ENCODE measurements around the gene DPH1. TPM values are rescaled to one million over a fixed set of nuclear protein-coding genes. Genes with fewer than 3 reads are reported as not detected.

DPH1 gene
- total and polyA plus RNA-seq, 9 donors: 27.5 to 77.7 (median 46.0) TPM

DNA sequence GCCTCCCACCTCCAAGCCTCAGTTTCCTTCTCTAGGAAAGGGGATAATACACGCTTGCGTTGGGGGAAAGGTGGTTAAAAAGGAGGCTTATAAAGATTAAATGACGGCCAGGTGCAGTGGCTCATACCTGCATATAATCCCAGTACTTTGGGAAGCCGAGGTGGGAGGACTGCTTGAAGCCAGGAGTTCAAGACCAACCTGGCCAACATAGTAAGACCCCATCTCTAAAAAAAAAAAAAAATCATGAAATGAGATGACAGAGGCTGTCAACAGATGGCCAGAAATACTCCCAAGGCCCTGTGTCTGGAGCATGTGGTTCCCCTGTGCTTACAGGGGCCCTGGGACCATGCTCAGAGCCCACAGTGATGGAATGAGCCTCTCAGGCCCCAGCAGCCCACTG is 35.2 kb upstream of the DPH1 start:
- peaks cover 10% of the 10 kb centered on the region for H3K4me1 ChIP-seq (ENCODE audit: insufficient read depth)
- H3K27me3 ChIP-seq: no peaks in the 10 kb centered on the region
- DNase-seq: no peak
- TF ChIP-seq EP300 (IDR thresholded peaks at IDR 0.05): no peak
- TF ChIP-seq CTCF (IDR thresholded peaks at IDR 0.05): no peak
- TF ChIP-seq POLR2A (IDR thresholded peaks at IDR 0.05): no peak
- H3K27ac ChIP-seq: no peak overlapping the region
- intact Hi-C loops (cut with DNase I): no loop called here
- H3K36me3 ChIP-seq: no peaks in the 10 kb centered on the region
- H3K9me3 ChIP-seq: no peaks in the 10 kb centered on the region
- no peak overlapping the region for H3K4me3 ChIP-seq
- 95 to 99% (median 98%) methylated on average over 4 of the region's 4 CpGs for WGBS, 3 donors

- DNase-seq: no peak
- no peak for TF ChIP-seq EP300 (IDR thresholded peaks at IDR 0.05)
- no peak for TF ChIP-seq CTCF (IDR thresholded peaks at IDR 0.05)
- TF ChIP-seq POLR2A (IDR thresholded peaks at IDR 0.05): no peak
- H3K27ac ChIP-seq: no peak overlapping the region
- no peak overlapping the region for H3K4me3 ChIP-seq
- 95 to 96% (median 96%) methylated on average over 16 of the region's 16 CpGs for WGBS, 3 donors
- no peaks in the 10 kb centered on the region for H3K9me3 ChIP-seq
- intact Hi-C loops (cut with DNase I): no loop called here
- H3K36me3 ChIP-seq: no peaks in the 10 kb centered on the region
- H3K4me1 ChIP-seq (ENCODE audit: insufficient read depth): peaks cover 13% of the 10 kb centered on the region
- H3K27me3 ChIP-seq: no peaks in the 10 kb centered on the region
Observed at GRCh38 chr17:1995321-1995892, 34.5 kb upstream of the DPH1 start.

- 69 to 74% (median 69%) methylated on average over 14 of the region's 14 CpGs for WGBS, 3 donors
- Histone ChIP-seq H3K27ac (no peak overlapping the region), H3K27me3 (no peaks in the 10 kb centered on the region), H3K9me3 (no peaks in the 10 kb centered on the region), H3K4me3 (no peak overlapping the region), H3K36me3 (no peaks in the 10 kb centered on the region), H3K4me1 (ENCODE audit: insufficient read depth) (peaks cover 13% of the 10 kb centered on the region)
- TF ChIP-seq EP300 (IDR thresholded peaks at IDR 0.05) (no peak), CTCF (IDR thresholded peaks at IDR 0.05) (no peak), POLR2A (IDR thresholded peaks at IDR 0.05) (no peak)
- DNase-seq: no peak
- intact Hi-C loops (cut with DNase I): no loop called here
Observed at GRCh38 chr17:1995907-1996799, 33.8 kb upstream of the DPH1 start.

DNA sequence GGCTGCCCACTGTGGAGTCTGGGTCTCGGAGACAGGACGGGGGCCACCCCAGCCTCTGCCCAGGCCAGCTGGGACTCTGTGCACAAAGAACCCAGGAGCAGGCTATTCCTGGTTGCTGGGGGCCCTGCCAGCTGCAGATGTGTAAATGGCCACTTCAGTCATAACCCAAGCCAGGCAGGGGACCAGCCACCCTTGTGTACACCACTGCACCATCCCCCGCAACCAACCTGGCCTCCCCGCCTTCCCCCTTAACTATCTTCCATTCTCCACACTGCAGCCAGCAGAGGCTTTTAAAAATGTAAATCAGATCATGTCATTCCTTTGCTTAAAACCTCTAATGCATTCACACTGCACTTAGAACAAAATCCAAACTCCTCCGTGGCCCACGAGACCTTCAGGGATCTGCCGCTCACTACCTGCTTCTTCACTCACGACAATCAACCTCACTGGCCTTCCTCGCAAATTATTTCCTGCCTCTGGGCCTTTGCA is 33.1 kb upstream of the DPH1 start:
- 86 to 95% (median 89%) methylated on average over 9 of the region's 9 CpGs for WGBS, 3 donors
- no peak overlapping the region for H3K4me3 ChIP-seq
- H3K9me3 ChIP-seq: no peaks in the 10 kb centered on the region
- H3K27ac ChIP-seq: no peak overlapping the region
- intact Hi-C loops (cut with DNase I): no loop called here
- H3K36me3 ChIP-seq: no peaks in the 10 kb centered on the region
- TF ChIP-seq EP300 (IDR thresholded peaks at IDR 0.05): no peak
- no peak for DNase-seq
- H3K4me1 ChIP-seq (ENCODE audit: insufficient read depth): peaks cover 13% of the 10 kb centered on the region
- H3K27me3 ChIP-seq: no peaks in the 10 kb centered on the region

All from ovary (tissue), 9 donors.